ENCODE measurements around the gene CRYBA2.
A peak's percentile ranks its signal among the peaks of the same experiment; 100 is the strongest.

The CRYBA2 gene

GRCh38 chr2:219031005-219031738 is 38.0 kb upstream of the CRYBA2 start:
- H3K79me2 ChIP-seq (ENCODE audit: insufficient read depth, low read length) = no peaks in the 10 kb centered on the region
- H3K27ac ChIP-seq (ENCODE audit: low read depth, low read length) = no peak overlapping the region
- H3K9ac ChIP-seq (ENCODE audit: low read length) = no peak overlapping the region
- H2AFZ ChIP-seq (ENCODE audit: low read depth, low read length, severe bottlenecking) = no peak overlapping the region
- H3K4me3 ChIP-seq (ENCODE audit: insufficient read depth, low read length, poor library complexity, severe bottlenecking) = no peak overlapping the region
- H3K9me3 ChIP-seq (ENCODE audit: insufficient read depth, low read length) = no peaks in the 10 kb centered on the region
- no peaks in the 10 kb centered on the region for H4K20me1 ChIP-seq (ENCODE audit: low read depth, low read length)
- no peaks in the 10 kb centered on the region for H3K9me2 ChIP-seq (replicated peaks; ENCODE audit: insufficient read depth, low read length)
- H3K27me3 ChIP-seq (ENCODE audit: low read length) = no peaks in the 10 kb centered on the region
- H3K36me3 ChIP-seq (ENCODE audit: low read length) = no peaks in the 10 kb centered on the region
- TF ChIP-seq EZH2phosphoT487 (conservative IDR thresholded peaks at IDR 0.05; ENCODE audit: low read length) = no peak
- TF ChIP-seq, protein P1, sequence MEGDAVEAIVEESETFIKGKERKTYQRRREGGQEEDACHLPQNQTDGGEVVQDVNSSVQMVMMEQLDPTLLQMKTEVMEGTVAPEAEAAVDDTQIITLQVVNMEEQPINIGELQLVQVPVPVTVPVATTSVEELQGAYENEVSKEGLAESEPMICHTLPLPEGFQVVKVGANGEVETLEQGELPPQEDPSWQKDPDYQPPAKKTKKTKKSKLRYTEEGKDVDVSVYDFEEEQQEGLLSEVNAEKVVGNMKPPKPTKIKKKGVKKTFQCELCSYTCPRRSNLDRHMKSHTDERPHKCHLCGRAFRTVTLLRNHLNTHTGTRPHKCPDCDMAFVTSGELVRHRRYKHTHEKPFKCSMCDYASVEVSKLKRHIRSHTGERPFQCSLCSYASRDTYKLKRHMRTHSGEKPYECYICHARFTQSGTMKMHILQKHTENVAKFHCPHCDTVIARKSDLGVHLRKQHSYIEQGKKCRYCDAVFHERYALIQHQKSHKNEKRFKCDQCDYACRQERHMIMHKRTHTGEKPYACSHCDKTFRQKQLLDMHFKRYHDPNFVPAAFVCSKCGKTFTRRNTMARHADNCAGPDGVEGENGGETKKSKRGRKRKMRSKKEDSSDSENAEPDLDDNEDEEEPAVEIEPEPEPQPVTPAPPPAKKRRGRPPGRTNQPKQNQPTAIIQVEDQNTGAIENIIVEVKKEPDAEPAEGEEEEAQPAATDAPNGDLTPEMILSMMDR (IDR thresholded peaks at IDR 0.05; ENCODE audit: insufficient read depth, low read length, poor library complexity, severe bottlenecking) = no peak
- no peaks in the 10 kb centered on the region for H3F3A ChIP-seq (ENCODE audit: insufficient read depth)
- no peak overlapping the region for H3K4me2 ChIP-seq (ENCODE audit: low read depth, low read length, poor library complexity, severe bottlenecking)

DNA sequence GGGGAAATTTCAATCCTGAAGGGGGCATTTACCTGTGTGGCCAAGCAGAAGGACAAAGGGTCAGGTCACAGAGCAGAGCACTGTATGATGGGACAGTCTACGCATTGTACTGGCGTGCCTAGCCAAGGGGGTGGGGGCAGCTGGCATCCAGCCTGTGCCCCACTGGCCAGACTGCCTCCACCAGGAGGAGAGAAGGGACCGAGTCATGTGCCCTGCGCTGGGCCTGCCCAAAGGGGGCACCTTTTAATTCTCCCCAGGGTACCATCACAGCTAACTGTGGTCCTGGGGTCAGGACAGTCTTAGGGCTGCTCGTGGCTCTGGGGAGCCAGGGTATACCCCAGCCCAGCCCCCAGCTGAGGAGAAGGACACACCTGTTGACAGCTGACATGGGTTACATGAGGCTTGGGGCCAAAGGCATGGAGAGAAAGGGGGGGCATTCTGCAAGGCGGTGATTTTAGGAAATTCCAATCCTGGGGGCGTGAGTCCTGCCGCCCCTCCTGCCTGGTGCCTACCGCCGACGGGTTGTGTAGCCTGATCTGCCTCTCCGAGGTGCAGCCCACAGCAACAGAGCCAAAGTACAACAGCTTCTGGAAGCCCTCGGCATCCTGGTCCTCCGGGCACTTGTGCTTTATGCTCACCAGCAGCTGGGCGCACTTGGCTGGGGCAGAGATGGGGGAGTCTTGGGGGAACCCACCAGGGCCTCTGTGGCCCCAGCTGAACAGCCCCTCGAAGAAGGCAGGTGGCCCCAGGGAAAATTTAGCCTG is 37.1 kb upstream of the CRYBA2 start:
- Histone ChIP-seq H3F3A (ENCODE audit: insufficient read depth) (no peaks in the 10 kb centered on the region), H3K79me2 (ENCODE audit: insufficient read depth, low read length) (no peaks in the 10 kb centered on the region), H3K4me2 (ENCODE audit: low read depth, low read length, poor library complexity, severe bottlenecking) (no peak overlapping the region), H3K9me2 (replicated peaks; ENCODE audit: insufficient read depth, low read length) (no peaks in the 10 kb centered on the region), H3K4me3 (ENCODE audit: insufficient read depth, low read length, poor library complexity, severe bottlenecking) (no peak overlapping the region), H3K9me3 (ENCODE audit: insufficient read depth, low read length) (no peaks in the 10 kb centered on the region), H3K9ac (ENCODE audit: low read length) (no peak overlapping the region), H3K27ac (ENCODE audit: low read depth, low read length) (no peak overlapping the region), H3K36me3 (ENCODE audit: low read length) (no peaks in the 10 kb centered on the region), H2AFZ (ENCODE audit: low read depth, low read length, severe bottlenecking) (no peak overlapping the region), H4K20me1 (ENCODE audit: low read depth, low read length) (no peaks in the 10 kb centered on the region), H3K27me3 (ENCODE audit: low read length) (no peaks in the 10 kb centered on the region)
- TF ChIP-seq, protein P1 (IDR thresholded peaks at IDR 0.05; ENCODE audit: insufficient read depth, low read length, poor library complexity, severe bottlenecking) = no peak
- no peak for TF ChIP-seq EZH2phosphoT487 (conservative IDR thresholded peaks at IDR 0.05; ENCODE audit: low read length)

GRCh38 chr2:219029829-219030165 is 36.6 kb upstream of the CRYBA2 start:
- Histone ChIP-seq H2AFZ (ENCODE audit: low read depth, low read length, severe bottlenecking) (no peak overlapping the region), H4K20me1 (ENCODE audit: low read depth, low read length) (no peaks in the 10 kb centered on the region), H3K27ac (ENCODE audit: low read depth, low read length) (no peak overlapping the region), H3K27me3 (ENCODE audit: low read length) (no peaks in the 10 kb centered on the region), H3K4me3 (ENCODE audit: insufficient read depth, low read length, poor library complexity, severe bottlenecking) (no peak overlapping the region), H3K79me2 (ENCODE audit: insufficient read depth, low read length) (no peaks in the 10 kb centered on the region), H3K4me2 (ENCODE audit: low read depth, low read length, poor library complexity, severe bottlenecking) (no peak overlapping the region), H3K9ac (ENCODE audit: low read length) (no peak overlapping the region), H3K36me3 (ENCODE audit: low read length) (no peaks in the 10 kb centered on the region), H3K9me3 (ENCODE audit: insufficient read depth, low read length) (no peaks in the 10 kb centered on the region), H3K9me2 (replicated peaks; ENCODE audit: insufficient read depth, low read length) (no peaks in the 10 kb centered on the region), H3F3A (ENCODE audit: insufficient read depth) (no peaks in the 10 kb centered on the region)
- TF ChIP-seq, protein P1 (IDR thresholded peaks at IDR 0.05; ENCODE audit: insufficient read depth, low read length, poor library complexity, severe bottlenecking) = peak; percentile 85
- no peak for TF ChIP-seq EZH2phosphoT487 (conservative IDR thresholded peaks at IDR 0.05; ENCODE audit: low read length)
